ENCODE results near the gene IL1RAPL1.

The IL1RAPL1 gene

GRCh38 chrX:28946846-28947245 is 359.6 kb downstream of the IL1RAPL1 start:
- TF ChIP-seq, protein P1, sequence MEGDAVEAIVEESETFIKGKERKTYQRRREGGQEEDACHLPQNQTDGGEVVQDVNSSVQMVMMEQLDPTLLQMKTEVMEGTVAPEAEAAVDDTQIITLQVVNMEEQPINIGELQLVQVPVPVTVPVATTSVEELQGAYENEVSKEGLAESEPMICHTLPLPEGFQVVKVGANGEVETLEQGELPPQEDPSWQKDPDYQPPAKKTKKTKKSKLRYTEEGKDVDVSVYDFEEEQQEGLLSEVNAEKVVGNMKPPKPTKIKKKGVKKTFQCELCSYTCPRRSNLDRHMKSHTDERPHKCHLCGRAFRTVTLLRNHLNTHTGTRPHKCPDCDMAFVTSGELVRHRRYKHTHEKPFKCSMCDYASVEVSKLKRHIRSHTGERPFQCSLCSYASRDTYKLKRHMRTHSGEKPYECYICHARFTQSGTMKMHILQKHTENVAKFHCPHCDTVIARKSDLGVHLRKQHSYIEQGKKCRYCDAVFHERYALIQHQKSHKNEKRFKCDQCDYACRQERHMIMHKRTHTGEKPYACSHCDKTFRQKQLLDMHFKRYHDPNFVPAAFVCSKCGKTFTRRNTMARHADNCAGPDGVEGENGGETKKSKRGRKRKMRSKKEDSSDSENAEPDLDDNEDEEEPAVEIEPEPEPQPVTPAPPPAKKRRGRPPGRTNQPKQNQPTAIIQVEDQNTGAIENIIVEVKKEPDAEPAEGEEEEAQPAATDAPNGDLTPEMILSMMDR (IDR thresholded peaks at IDR 0.05; ENCODE audit: low read depth, low read length): no peak
- H3K4me3 ChIP-seq (replicated peaks in 1 of 2; ENCODE audit: low read depth in 2 of 2, low read length in 2 of 2): no peak overlapping the region
- peak in 1 of 2 donors; percentile 3 for DNase-seq (ENCODE audit: low read depth in 2 of 2)

DNA sequence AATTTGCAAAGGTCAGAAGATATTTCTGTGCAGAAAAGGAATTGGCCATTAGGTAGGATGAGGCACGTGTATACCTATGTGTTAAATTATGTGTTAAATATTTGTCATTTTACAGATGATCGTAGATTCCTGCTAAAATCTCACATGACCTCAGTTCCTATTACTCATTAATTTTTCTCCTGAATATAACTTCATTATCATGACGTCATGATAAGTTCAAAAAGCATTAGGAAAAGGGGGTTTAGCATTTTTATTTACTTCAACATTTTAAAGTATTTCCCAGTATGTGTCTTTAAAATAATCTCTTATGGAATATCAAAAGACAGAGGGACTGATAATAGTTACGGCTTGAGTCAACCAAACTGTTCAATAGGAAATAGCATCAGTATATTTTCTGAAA is 372.8 kb downstream of the IL1RAPL1 start:
- TF ChIP-seq, protein P1 (IDR thresholded peaks at IDR 0.05; ENCODE audit: low read depth, low read length): no peak
- no peak for DNase-seq (ENCODE audit: low read depth in 2 of 2)
- no peak overlapping the region for H3K4me3 ChIP-seq (replicated peaks in 1 of 2; ENCODE audit: low read depth in 2 of 2, low read length in 2 of 2)

DNA sequence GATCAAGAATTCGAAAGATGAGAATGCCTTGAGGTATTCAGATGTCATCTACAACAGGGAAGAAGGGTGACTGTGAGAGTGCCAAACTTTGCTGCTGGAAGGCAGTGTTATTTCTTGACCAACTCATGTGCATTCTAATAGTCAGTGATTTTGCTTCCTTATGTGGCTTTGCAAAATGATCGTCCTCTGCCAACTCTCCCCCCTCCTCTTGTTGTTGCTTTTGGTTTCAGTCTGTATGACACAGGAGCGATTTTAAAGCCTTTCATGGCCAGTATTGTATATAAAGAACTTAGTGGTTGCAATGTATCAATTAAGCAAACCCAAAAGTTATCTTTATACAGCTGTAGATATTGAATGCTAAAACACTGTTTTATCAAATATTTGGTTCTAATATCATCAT is 379.1 kb downstream of the IL1RAPL1 start:
- TF ChIP-seq, protein P1 (IDR thresholded peaks at IDR 0.05; ENCODE audit: low read depth, low read length): no peak
- DNase-seq (ENCODE audit: low read depth in 2 of 2): peak; percentile 17 to 37
- H3K4me3 ChIP-seq (replicated peaks in 1 of 2; ENCODE audit: low read depth in 2 of 2, low read length in 2 of 2): peak overlapping the region in 1 of 2 donors; percentile 18

DNA sequence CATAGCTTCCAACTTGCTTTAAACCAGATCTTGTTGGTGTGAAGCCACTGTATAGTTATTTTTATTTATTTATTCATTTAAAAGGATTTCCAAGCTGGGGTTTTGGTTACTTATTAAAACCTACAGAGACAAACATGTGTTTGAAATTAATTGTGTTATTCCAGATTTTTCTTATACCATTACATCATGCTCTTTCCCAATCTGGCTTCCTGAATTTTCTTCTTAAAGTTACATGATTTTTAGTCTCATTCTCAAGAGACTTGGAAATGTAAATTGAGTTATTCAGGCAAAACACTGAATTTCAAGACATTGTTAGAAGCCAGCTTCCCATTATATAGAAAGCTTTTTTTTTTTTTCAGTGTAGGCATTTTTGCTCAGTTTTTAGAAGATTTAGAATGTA is 381.9 kb downstream of the IL1RAPL1 start:
- DNase-seq (ENCODE audit: low read depth in 2 of 2): no peak
- no peak overlapping the region for H3K4me3 ChIP-seq (replicated peaks in 1 of 2; ENCODE audit: low read depth in 2 of 2, low read length in 2 of 2)
- TF ChIP-seq, protein P1 (IDR thresholded peaks at IDR 0.05; ENCODE audit: low read depth, low read length): no peak

DNA sequence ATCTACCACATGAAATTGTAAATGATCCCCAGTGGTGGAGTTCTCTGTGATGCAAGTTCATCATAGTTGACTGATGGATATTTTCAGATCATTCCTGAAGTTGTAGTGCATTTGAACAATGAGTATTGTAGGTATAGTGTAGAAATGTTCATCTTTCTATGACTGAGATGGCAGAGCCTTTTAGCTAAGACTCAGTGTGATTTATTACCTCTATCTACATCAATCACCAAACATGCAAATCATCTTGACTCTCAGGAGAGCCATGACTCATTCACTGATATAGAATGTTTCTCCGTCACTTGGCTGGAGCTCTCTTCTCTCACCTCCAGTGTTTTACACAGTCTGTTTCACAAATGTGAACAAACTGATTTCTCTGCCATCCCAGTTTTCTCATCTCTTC is 392.6 kb downstream of the IL1RAPL1 start:
- no peak for DNase-seq (ENCODE audit: low read depth in 2 of 2)
- TF ChIP-seq, protein P1 (IDR thresholded peaks at IDR 0.05; ENCODE audit: low read depth, low read length): no peak
- H3K4me3 ChIP-seq (replicated peaks in 1 of 2; ENCODE audit: low read depth in 2 of 2, low read length in 2 of 2): no peak overlapping the region

DNA sequence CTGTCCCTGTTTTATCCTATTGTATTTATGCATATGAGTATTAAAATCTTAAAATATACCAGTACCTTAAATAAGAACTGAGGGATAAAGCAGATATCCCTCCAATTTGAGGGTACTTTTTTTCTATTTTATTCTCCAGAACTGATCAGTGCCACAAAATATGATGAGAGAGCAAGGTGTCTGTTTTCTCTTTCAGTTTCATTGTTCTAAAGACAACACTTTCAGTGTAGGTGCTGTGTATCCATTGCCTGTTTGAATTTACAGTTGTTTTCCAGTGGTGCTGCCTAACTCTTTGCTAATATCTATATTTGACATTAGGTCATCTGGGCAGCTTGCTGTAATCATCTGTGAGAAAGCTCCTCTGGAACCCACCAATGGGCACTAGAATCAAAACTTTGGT is 394.7 kb downstream of the IL1RAPL1 start:
- DNase-seq (ENCODE audit: low read depth in 2 of 2): no peak
- TF ChIP-seq, protein P1 (IDR thresholded peaks at IDR 0.05; ENCODE audit: low read depth, low read length): no peak
- no peak overlapping the region for H3K4me3 ChIP-seq (replicated peaks in 1 of 2; ENCODE audit: low read depth in 2 of 2, low read length in 2 of 2)

- no peak for DNase-seq (ENCODE audit: low read depth in 2 of 2)
- no peak overlapping the region for H3K4me3 ChIP-seq (replicated peaks in 1 of 2; ENCODE audit: low read depth in 2 of 2, low read length in 2 of 2)
- TF ChIP-seq, protein P1 (IDR thresholded peaks at IDR 0.05; ENCODE audit: low read depth, low read length): no peak
These were observed 401.0 kb downstream of the IL1RAPL1 start for GRCh38 chrX:28988246-28988645.
